ENCODE results near the gene PRR16.

Gene PRR16

DNA sequence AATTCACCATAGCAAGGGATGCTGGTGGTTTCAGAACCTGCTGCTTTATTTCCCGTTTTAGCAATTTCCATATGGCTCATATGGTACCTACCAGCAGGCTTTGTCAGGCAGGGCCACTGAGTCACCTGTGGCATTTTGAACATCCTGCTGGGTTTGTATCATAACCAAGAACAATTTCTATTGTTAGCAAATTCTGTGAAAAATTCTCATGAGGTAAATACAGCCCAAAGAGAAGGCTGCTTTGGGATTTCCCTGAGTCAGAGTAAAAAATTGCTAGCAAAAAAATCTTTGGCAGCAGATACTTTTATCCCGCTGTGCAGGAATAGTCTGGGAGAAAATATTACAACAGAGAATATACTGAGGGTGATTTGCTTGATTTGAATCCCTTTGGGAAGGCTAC lies 52.7 kb downstream of the PRR16 start:
- no peak for DNase-seq (ENCODE audit: low read depth in 2 of 2)

- DNase-seq (ENCODE audit: low read depth in 2 of 2): no peak
These were observed 53.6 kb downstream of the PRR16 start for GRCh38 chr5:120517607-120518252.

- no peak for DNase-seq (ENCODE audit: low read depth in 2 of 2)
These were observed 54.5 kb downstream of the PRR16 start for GRCh38 chr5:120518581-120518980.

DNA sequence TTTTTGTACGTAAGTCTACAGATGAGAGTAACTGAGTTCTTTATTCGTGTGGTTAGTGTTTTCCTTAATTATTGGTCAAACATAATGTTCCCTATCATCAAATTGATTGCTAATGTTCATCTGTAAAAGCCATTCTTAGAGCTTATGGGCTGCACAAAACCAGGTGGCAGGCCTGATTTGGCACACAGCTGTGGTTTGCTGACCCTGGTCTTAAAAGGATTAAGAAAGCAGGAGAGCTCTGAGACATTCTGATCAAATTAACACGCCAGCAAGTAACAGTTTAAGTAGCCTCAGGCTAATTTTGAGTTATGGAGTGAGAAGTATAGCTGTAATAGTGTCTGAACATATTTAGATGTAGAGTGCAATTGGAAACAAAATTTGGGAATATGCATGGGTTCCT lies 63.2 kb downstream of the PRR16 start:
- no peak for DNase-seq (ENCODE audit: low read depth in 2 of 2)

GRCh38 chr5:120528609-120529008 lies 64.5 kb downstream of the PRR16 start:
- DNase-seq (ENCODE audit: low read depth in 2 of 2): no peak

DNA sequence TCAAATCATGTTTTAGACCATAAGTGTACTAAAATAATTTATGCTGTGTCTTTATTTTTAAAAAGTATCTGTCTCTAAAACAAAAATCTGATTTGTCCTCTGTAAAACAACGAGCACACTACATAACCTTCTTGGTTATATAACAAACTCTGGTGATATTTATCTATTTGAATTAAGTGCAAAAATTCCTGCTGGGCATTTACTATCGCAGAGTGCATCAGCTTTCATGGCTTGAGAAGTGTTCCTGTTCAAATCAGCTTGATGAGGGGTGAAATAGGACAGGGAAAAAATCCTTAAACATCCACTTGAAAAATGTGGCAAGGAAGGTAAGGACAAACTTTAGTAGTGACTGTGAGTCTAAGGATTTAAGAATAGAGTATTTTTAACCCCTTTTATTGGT lies 65.3 kb downstream of the PRR16 start:
- no peak for DNase-seq (ENCODE audit: low read depth in 2 of 2)

- no peak for DNase-seq (ENCODE audit: low read depth in 2 of 2)
These were observed 67.1 kb downstream of the PRR16 start for GRCh38 chr5:120531215-120531614.

GRCh38 chr5:120532835-120533234 lies 68.7 kb downstream of the PRR16 start:
- DNase-seq (ENCODE audit: low read depth in 2 of 2): no peak

DNA sequence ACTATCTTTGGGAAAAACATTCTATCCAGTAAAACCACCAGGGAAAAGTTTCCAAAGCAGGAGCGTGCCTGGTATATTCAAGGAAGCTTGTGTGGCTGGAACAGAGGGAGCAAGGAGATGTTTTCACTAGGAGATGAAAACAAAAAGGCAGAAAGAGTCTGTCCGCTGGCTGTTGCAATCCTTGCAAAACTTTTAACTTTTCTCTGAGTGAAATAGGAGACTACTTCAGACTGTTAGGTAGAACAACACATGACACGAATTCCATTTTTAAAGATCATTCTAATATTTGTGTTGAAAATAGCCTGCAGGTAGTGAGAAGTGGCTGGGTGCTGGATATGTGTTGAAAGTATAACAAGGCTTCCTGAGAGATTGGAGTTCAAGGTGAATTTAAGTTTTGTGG lies 69.5 kb downstream of the PRR16 start:
- DNase-seq (ENCODE audit: low read depth in 2 of 2): no peak

DNA sequence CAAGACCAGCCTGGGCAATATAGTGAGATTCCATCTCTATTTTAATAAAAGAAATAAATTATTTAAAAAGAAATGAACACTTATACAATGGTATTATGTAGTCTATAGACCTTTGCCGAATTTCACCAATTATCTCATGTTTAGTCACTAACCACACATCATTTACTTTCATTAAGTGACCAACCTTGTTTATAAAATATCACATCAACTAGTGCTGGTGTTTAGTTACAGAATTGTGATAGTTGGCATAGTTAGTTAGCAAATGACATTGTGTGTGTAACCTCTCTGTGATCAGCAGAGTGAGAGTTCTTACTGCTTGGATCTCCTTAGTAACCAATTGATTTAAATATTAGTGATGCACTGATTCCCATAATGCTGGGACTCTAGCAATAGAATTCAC lies 71.8 kb downstream of the PRR16 start:
- DNase-seq (ENCODE audit: low read depth in 2 of 2): no peak

DNA sequence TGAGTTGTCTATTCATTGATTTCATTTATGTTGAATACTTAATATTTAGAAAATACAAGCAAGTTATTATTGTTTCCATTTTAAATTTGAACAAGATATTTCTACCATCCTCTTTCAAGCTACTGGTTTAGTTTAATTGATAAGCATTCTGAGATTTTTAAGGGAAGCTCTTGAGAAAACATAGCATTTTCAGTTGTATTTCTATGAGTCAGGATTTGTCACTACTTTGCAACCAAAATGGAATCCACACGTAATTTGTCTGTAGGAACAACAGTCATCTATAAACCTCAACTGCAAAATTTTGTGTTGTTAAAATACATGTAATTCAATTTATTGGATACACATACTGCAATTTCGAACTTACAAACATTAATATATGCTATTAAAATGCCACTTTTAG lies 74.0 kb downstream of the PRR16 start:
- no peak for DNase-seq (ENCODE audit: low read depth in 2 of 2)

DNA sequence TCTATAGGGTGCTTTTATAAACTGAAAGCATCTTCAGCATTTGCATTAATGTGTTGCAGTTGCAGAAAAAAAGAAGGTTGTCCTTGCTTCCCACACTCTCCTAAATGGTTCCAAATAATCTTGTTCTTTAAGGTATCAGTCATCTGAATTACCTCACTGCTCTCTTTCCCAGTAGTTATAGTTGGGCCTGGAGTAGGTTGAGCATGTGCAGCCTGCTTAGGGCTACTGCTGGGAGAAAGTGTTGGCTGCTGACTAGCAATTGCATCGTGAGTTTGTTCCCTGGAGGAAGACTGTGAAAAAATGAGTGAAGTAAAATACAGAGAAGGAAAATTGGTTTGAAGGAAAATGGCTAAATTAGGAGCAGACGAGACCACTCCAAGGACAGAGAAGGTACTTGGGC lies 74.5 kb downstream of the PRR16 start:
- DNase-seq (ENCODE audit: low read depth in 2 of 2): no peak

GRCh38 chr5:120539471-120539870 lies 75.4 kb downstream of the PRR16 start:
- no peak for DNase-seq (ENCODE audit: low read depth in 2 of 2)

DNA sequence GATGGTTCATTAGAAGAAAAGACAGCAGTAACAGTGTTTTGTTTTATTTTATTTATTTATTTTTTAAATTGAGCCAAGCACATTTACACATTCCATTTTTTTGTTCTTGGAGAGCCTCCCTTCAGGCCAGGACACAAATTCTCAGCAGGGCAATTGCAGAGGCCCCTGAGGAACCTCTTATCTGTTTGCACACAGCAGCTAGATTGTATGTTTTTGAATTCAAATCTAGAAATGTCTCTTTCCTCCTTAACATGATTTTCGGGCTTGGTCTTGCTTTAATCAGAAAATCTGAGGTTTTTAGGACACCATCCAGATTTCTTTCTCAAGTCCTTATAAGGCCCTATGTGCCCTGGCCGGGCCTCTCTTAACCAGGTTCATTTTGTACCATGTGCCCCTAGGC lies 76.0 kb downstream of the PRR16 start:
- DNase-seq (ENCODE audit: low read depth in 2 of 2): no peak

DNA sequence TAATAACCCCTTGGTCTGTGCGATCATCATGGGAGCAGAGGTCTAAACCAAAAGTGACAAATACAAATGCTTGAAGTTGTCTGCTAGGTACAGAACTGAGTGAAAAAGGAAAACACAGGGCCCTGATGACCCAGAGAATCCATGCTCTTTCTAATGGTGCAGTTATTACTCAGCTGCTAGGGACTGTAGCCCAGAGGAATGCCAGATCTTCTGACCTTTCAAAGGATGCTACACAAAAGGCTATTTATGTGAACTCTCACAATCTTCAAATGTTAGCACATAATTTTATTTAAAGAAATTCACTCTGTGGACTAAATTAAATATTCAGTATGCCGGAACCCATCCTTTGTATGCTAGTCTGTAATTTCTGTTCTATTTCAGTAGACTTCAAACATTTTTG lies 79.9 kb downstream of the PRR16 start:
- no peak for DNase-seq (ENCODE audit: low read depth in 2 of 2)

DNA sequence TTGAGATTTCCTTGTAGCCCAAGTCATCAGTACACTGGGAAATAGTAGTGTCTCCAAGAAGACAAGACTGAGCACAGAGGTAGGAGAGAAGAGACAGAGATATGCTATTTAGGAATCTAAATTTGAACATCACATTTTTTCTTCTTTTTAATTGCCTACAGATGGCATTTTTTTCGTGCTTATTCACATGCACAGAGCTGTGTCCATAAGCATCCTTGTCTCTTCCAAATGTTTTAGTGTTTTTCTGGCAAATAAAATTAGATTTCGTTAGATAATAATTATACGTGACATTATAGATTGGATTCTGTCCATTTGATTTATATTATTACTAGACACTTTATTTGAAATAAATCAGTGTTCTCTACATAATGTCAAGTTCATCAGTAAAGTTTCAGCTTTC lies 80.9 kb downstream of the PRR16 start:
- no peak for DNase-seq (ENCODE audit: low read depth in 2 of 2)

DNA sequence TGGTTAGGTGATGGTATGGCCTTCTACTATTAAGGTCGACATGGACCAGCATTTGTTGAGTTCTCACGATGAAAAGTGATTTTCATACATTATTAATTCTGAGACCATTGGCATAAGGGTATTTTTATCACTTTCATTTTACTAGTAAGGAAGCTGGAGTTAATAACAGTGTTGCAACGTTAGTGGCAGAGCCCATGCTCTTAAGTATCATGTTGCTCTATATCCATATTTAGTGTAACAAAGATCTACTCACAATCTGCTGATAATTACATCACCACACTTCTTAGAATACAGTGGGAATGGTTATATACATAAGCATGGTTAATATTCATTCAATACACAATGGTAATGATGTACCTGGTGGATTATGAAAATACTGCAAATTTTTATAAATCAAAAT lies 81.9 kb downstream of the PRR16 start:
- no peak for DNase-seq (ENCODE audit: low read depth in 2 of 2)

- no peak for DNase-seq (ENCODE audit: low read depth in 2 of 2)
These were observed 82.8 kb downstream of the PRR16 start for GRCh38 chr5:120546922-120547321.

DNA sequence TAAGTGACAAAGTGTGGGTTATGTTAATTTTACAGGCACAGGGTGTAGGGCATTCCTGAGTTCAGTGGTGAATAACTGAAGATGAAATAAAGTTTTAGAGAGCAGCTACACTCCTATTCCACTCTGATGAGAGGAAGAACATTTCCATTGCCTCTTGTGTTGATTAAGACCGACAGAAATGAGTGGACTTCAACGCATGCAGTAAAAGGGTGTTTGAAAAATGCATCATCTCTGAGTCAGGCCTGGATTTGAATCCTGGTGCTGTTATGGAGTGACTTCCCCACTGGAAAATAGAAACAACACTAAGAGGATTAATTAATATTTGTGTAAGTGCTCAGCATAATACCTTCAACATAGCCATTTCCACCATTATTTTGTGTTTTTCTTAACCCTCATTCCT lies 86.3 kb downstream of the PRR16 start:
- no peak for DNase-seq (ENCODE audit: low read depth in 2 of 2)

- no peak for DNase-seq (ENCODE audit: low read depth in 2 of 2)
These were observed 88.5 kb downstream of the PRR16 start for GRCh38 chr5:120552638-120553037.

- DNase-seq (ENCODE audit: low read depth in 2 of 2): no peak
These were observed 91.2 kb downstream of the PRR16 start for GRCh38 chr5:120555345-120555744.

GRCh38 chr5:120564013-120564412 lies 99.9 kb downstream of the PRR16 start:
- DNase-seq (ENCODE audit: low read depth in 2 of 2): no peak

- DNase-seq (ENCODE audit: low read depth in 2 of 2): no peak
These were observed 103.0 kb downstream of the PRR16 start for GRCh38 chr5:120567066-120567465.

- DNase-seq (ENCODE audit: low read depth in 2 of 2): no peak
These were observed 103.8 kb downstream of the PRR16 start for GRCh38 chr5:120567921-120568320.

- DNase-seq (ENCODE audit: low read depth in 2 of 2): no peak
These were observed 104.6 kb downstream of the PRR16 start for GRCh38 chr5:120568711-120569110.

Measured in stimulated activated CD8-positive, alpha-beta memory T cell treated with anti-CD3 and anti-CD28 coated beads, Interleukin-7, amount 100 ng/mL, for 4 hours (primary cell).